HG03139 (cell line): ENCODE measurements around the gene PTPN18.
A peak's percentile ranks its signal among the peaks of the same experiment; 100 is the strongest.
"Not testable (repeated sequence)": the region's sequence is repeated elsewhere in the genome, so short reads cannot be mapped to it uniquely, and the experiment has no call there.

Source experiments
- ATAC-seq: cut with Tn5 transposase; IDR thresholded peaks from one replicate; pipeline ENCODE4 v1.9.1; 2021; ENCODE audit not compliant: unreplicated experiment

The PTPN18 gene

GRCh38 chr2:130380096-130380934 is 24.5 kb downstream of the PTPN18 start:
- no peak for ATAC-seq

- ATAC-seq: no peak
These were observed 25.3 kb downstream of the PTPN18 start for GRCh38 chr2:130381145-130381544.

GRCh38 chr2:130381619-130382018 is 25.8 kb downstream of the PTPN18 start:
- no peak for ATAC-seq

GRCh38 chr2:130382313-130382917 is 26.6 kb downstream of the PTPN18 start:
- no peak for ATAC-seq

- no peak for ATAC-seq
These were observed 29.9 kb downstream of the PTPN18 start for GRCh38 chr2:130385709-130386108.

- ATAC-seq: no peak
These were observed 31.2 kb downstream of the PTPN18 start for GRCh38 chr2:130387071-130387400.

- no peak for ATAC-seq
These were observed 31.9 kb downstream of the PTPN18 start for GRCh38 chr2:130387804-130388203.

- ATAC-seq: no peak
These were observed 32.5 kb downstream of the PTPN18 start for GRCh38 chr2:130388221-130388907.

- no peak for ATAC-seq
These were observed 33.5 kb downstream of the PTPN18 start for GRCh38 chr2:130389358-130389757.

- ATAC-seq: no peak
These were observed 33.9 kb downstream of the PTPN18 start for GRCh38 chr2:130389783-130390182.

GRCh38 chr2:130390460-130391057 is 34.7 kb downstream of the PTPN18 start:
- ATAC-seq: no peak

GRCh38 chr2:130391058-130391871 is 35.4 kb downstream of the PTPN18 start:
- ATAC-seq: peak; percentile 79

- ATAC-seq: no peak
These were observed 36.2 kb downstream of the PTPN18 start for GRCh38 chr2:130391872-130392670.

GRCh38 chr2:130393318-130393910 is 37.6 kb downstream of the PTPN18 start:
- ATAC-seq: no peak

GRCh38 chr2:130406280-130406679 is 50.4 kb downstream of the PTPN18 start:
- ATAC-seq: not testable (repeated sequence)

GRCh38 chr2:130416693-130417092 is 60.8 kb downstream of the PTPN18 start:
- ATAC-seq: not testable (repeated sequence)

- not testable (repeated sequence) for ATAC-seq
These were observed 63.0 kb downstream of the PTPN18 start for GRCh38 chr2:130418845-130419244.
